Fibroblast of skin of left biceps (primary cell): ENCODE data around the gene RALGAPA2.

ENCODE experiments used
- DNase-seq, 2 experiments: peaks; one replicate each; pipeline ENCODE4 v3.0.0-alpha.2; 2013; ENCODE audit warnings: low read depth in 2 of 2

The RALGAPA2 gene

DNA sequence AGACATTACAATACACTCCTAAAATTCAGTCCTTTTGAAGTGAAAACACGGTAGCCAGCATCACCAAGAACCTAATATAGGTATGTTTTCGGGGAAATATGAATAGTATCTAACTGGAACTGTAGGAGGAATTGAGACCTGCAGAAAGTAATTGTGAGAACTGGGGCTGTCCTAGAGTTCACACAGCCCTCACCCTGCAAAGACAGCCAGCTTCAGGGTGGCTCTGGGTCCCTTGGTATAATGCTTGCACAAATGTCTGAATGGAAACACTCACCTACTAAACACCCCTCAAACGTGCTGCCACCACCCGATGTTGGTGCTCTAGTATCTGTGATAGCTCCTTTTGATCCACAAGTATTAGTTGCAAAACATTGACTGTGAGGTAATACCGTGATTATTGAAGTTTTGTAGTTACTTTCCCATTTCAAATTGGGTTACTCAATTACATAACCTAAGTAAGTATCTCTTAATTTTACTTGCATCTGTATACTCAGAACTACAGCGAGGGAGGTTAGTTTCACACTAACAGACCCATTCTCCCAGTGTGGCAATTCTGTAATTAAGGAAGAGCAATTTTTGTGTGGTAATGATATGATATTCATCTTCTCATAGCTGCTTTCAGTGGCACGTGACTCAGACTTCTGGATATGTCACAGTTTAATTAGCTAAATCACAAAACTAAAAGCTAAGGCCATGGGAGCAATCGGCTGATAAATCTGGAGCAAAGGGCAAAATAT is 215.0 kb downstream of the RALGAPA2 start:
- DNase-seq = no peak

DNA sequence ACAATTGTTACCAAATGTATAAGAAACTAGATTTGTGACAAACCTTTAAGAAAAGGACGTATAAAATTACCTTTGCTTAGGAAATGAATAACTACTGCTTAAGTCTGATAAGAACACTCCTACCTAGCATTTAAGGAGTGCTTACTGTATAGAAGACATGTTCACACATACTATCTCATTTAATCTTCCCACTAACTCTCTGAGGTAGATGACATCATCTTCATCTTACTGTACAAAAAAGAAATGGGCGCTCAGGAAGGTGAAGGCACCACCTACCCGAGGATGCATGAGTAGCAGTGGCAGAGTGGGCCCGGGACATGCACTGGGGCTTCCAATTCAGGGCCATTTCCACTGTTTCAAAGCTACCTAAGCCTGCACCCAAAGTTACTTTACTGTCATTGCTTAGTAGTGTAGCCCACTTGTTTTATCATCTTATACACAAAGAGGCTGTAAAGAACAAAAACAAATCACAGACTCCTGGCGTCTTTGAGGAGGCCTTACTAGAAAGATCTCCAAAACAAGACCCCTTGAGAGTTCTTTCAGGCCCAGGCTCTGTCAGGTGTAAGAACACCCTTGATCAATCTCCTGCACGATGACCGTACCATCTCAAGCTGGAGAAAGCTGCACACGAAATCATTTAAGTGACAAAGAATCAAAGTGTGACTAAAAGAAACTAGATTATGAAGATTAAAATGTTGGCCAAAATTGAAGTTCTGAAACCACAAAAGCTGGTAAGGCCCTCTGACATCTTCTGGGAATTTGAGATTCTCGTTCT is 216.5 kb downstream of the RALGAPA2 start:
- no peak for DNase-seq

DNA sequence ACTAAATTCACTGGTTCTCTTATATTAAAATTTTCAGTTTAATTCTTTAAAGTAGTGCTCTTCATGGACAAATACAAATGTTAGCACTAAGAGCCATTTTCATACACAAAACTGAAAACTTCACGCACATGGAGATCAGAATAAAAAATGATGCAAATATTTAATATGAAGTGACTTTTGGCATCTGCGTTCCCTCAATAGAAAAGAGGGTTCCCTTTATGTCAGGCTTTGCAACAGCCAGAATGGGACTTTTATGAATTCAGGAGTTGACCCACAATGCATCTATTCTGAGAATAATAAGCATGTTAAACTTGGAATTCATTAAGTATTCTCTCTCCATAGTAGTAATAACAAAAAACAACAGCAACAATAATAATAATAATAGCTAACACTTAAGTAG is 218.7 kb downstream of the RALGAPA2 start:
- DNase-seq = no peak

DNA sequence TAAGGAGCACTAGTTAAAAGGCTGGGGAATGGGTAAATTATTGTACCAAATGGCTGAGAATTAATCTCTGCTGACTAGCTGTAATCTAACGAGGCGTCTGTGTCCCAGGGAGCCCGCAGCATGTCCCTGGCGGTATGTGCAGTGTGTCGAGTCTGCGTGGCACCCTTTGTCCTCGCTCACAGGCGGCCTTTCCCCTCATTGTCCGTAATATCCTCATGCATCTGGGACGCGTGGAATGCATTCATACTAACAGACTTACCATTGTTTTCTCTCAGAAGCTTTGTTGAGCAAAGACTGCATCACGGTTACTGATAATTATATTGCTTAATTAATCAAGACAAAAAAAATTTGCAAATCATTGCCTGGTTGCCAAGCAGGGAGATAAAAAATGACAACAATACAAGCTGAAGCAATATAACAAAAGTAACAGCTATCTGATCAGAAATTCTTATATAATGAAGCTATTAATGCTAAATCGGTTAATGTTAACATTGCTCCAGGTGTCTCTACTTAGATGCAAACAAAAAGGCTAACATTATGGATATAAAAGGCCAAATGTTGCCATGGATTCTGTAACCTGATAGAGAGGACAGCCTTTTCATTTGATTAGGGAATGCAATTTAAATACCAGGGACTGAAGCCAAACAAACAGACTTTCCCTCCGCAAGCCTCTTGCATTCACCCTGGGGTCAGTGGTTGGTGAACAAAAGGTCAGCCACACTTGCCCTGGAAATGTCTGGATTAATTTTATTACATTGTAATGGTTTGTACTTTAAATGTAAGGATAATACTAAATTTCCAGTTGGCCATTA is 219.7 kb downstream of the RALGAPA2 start:
- DNase-seq = no peak

DNA sequence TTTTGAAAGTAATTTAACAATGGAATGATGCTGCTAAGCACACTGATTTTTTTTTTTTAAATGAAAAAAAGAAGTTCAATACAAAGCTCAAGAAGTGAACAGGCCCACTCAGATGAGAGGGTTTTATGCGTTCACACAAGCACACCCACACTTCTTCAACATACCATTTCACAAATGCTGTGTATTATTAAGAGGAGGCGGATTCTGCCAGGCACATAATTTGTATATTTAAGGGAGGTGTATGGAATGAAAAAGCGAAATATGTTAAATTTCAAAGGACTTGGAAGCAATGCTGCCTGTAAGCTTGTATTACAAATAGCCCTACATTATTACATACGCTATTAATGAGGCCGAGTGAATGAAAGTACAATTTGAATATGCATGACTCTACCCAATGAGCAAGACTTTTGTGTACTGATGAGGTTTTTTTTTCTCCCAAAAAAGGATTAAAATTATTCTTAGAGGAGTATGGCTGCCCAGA is 220.6 kb downstream of the RALGAPA2 start:
- DNase-seq = no peak

DNA sequence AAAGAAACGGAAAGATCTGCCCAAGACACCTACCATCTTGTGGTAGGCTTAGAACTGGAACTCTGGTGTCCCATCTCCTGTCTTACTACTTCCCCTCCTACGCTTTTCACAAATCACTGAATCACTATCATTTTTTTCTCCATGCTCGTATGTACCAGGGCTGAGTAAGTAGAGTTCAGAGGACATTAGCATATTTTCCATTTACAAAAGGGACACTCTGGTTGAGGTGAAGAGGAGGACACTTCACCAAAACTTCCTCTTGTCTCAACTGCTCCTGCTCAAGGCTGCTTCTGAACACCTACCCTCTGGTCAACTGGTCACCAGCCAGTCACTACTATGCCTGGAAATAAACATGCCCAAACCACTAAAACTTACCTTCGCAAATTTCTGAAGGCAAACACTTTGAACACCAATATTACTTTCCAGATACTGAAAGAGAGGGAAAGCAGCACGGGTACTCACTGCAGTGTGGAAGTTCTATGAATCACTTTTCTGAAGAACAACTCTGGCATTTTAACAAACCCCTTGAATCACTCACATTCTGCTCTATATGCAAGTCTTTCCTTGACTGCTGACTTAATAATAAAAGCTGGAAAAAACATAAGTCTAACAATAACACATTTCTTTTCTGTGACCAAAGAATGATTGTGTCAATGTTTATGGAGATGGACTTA is 221.2 kb downstream of the RALGAPA2 start:
- DNase-seq = peak in 1 of 2 experiments; percentile 5

- no peak for DNase-seq
Observed at GRCh38 chr20:20490673-20491072, 221.8 kb downstream of the RALGAPA2 start.

- DNase-seq = no peak
Observed at GRCh38 chr20:20489648-20490341, 222.6 kb downstream of the RALGAPA2 start.

GRCh38 chr20:20489054-20489453 is 223.4 kb downstream of the RALGAPA2 start:
- no peak for DNase-seq

GRCh38 chr20:20488388-20488787 is 224.1 kb downstream of the RALGAPA2 start:
- no peak for DNase-seq

DNA sequence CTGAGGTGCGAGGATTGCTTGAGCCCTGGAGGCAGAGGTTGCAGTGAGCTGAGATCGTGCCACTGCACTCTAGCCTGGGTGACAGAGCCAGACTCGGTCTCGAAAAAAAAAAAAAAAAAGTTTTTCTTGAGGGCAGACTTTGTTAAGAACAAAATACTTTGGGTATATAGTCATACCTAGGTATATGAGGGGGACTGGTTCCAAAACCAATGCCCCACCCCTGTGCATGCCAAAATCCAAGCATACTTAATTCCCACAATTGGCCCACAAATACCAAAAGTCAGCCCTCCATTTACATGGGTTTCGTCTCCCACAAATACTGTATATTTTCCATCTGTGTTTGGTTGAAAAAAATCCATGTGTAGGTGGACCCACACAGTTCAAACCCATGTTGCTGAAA is 224.6 kb downstream of the RALGAPA2 start:
- DNase-seq = no peak

DNA sequence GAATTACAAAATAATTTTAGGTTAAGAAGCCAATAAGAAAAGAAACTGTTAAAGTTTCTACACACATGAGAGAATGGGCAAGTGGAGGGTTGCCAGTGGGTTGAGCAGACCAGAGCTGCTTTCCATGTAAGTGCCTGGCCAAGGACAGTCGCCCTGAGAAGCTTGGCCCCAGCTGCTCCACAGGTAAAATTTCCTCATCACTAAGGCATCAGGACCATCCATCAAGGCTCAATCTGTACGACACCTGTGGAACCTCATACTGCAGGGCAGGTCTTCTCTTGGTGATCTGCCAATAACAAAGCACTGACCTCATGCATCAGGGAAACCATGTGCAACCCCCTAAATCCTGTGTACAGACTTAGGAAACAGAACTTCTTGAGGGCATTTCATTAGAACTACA is 229.1 kb downstream of the RALGAPA2 start:
- no peak for DNase-seq

DNA sequence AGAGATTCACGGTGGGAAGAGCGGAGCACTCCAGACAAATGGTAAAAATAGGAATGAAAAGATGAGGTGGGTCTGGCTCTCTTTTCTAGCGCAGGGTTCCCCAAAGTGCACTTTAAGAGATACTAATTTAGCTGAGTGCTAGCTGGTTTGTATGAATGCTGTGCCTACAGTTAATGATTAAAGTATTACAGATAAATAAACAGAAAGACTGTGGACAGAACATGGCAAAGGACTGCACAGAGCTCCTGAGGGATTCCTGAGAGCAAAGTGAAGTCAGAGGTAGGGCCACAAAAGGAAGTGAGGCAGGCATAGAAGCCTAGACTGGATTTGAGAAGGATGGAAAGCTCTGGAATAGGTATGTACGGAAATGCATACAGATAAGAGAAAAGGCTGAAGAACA is 230.0 kb downstream of the RALGAPA2 start:
- no peak for DNase-seq

- DNase-seq = peak in 1 of 2 experiments; percentile 19
Observed at GRCh38 chr20:20480689-20481088, 231.8 kb downstream of the RALGAPA2 start.

GRCh38 chr20:20480126-20480525 is 232.3 kb downstream of the RALGAPA2 start:
- no peak for DNase-seq

- DNase-seq = no peak
Observed at GRCh38 chr20:20477444-20478041, 234.9 kb downstream of the RALGAPA2 start.

- DNase-seq = no peak
Observed at GRCh38 chr20:20476504-20476903, 235.9 kb downstream of the RALGAPA2 start.

DNA sequence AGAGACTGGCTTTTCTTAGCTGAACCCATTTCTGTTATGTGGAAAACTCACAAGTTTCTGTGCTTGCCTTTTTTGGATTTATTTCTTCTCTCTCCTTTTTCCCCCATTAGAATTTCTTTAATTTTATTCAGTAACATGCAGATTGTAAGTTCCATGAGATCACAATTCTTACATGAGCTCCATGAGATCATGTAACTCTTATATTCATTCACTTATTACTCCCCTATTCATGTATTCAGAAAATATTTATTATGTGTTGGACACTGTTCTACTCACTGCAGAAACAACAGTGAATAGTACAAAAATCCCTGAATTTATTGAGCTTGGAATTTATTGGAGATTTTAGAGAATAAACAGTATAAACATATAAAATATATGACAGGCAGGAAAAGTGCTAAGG is 238.8 kb downstream of the RALGAPA2 start:
- no peak for DNase-seq

- no peak for DNase-seq
Observed at GRCh38 chr20:20472684-20473274, 239.7 kb downstream of the RALGAPA2 start.

DNA sequence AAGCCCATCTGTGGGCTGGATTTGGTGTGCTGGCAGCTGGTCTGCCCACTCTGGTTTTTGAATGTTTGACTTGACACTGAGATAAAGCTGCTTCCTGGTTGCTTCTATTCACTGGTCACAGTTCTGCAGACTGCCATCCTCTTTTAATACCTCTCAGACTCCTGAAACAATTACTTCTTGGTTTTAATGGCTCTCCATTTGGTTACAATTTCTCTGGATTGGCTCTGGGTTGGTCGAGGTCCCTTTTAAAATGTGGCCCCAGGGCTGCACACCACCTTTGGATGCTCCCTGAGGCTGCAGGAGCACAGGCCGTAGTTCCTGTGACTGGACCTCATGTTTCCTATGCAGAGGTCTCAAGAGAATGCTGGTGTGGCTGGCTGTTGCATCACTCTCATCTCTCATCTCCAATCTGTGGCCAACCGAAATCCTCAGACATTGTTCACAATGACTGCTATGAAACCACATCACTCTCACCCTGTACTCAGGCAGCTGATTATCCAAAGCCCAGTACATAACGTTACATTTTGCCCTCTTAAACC is 246.0 kb downstream of the RALGAPA2 start:
- DNase-seq = peak; percentile 44 to 48
